HEK293 (cell line): ENCODE measurements around the gene PDIA6.

Source experiments
- ZBTB1 ChIP-seq: fragments of 450-650 bp; formaldehyde crosslinking; IDR thresholded peaks from 2 replicates; pipeline ENCODE4 v1.5.1; 2016; ENCODE audit warnings: missing biosample characterization, missing genetic modification characterization
- ZNF23 ChIP-seq: fragments of 450-650 bp; formaldehyde crosslinking; IDR thresholded peaks from 2 replicates; pipeline ENCODE4 v1.5.1; 2016; ENCODE audit warnings: missing biosample characterization, missing genetic modification characterization, borderline replicate concordance
- ZNF596 ChIP-seq: fragments of 450-650 bp; IDR thresholded peaks from 2 replicates; pipeline ENCODE4 v1.5.0; 2018; ENCODE audit warnings: missing biosample characterization, mild to moderate bottlenecking, missing genetic modification characterization, moderate library complexity
- ZNF707 ChIP-seq: fragments of 450-650 bp; formaldehyde crosslinking; IDR thresholded peaks from 2 replicates; pipeline ENCODE4 v1.5.1; 2016; ENCODE audit warnings: missing biosample characterization, missing genetic modification characterization
- TF ChIP-seq, protein P1 (sequence below): fragments of 450-650 bp; formaldehyde crosslinking; IDR thresholded peaks from 2 replicates; pipeline ENCODE4 v1.5.1; 2016; ENCODE audit warnings: missing biosample characterization, missing genetic modification characterization
- TF ChIP-seq, protein P2 (sequence below): fragments of 450-650 bp; formaldehyde crosslinking; IDR thresholded peaks from 2 replicates; pipeline ENCODE4 v1.5.1; 2016; ENCODE audit warnings: missing biosample characterization, missing genetic modification characterization

DNA sequence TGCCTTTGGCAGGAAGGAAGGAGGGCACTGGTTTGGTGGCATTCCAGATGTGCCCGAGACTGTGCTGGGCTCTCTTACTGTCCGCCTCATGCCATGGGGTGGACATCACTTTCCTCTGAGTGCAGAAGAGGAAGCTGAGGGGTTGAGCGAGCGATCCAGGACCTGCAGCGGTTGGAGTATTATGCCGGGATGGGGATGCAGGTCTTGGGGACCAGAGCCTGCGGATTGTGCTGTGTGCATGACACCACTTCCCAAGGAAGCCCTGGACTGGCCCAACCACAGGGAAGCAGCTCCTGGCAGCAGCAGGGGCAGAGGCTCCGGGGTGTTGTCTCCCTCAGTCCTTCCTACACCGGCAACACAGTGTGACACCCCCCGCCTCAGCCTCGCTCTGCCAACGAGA is 46.7 kb downstream of the PDIA6 start:
- TF ChIP-seq, protein P1, sequence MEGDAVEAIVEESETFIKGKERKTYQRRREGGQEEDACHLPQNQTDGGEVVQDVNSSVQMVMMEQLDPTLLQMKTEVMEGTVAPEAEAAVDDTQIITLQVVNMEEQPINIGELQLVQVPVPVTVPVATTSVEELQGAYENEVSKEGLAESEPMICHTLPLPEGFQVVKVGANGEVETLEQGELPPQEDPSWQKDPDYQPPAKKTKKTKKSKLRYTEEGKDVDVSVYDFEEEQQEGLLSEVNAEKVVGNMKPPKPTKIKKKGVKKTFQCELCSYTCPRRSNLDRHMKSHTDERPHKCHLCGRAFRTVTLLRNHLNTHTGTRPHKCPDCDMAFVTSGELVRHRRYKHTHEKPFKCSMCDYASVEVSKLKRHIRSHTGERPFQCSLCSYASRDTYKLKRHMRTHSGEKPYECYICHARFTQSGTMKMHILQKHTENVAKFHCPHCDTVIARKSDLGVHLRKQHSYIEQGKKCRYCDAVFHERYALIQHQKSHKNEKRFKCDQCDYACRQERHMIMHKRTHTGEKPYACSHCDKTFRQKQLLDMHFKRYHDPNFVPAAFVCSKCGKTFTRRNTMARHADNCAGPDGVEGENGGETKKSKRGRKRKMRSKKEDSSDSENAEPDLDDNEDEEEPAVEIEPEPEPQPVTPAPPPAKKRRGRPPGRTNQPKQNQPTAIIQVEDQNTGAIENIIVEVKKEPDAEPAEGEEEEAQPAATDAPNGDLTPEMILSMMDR (tag by site-specific recombination) = no peak
- TF ChIP-seq ZNF23 (tag by site-specific recombination) (no peak), ZNF596 (tag by site-specific recombination) (no peak), ZBTB1 (tag by site-specific recombination) (no peak), ZNF707 (tag by site-specific recombination) (no peak)
- TF ChIP-seq, protein P2, sequence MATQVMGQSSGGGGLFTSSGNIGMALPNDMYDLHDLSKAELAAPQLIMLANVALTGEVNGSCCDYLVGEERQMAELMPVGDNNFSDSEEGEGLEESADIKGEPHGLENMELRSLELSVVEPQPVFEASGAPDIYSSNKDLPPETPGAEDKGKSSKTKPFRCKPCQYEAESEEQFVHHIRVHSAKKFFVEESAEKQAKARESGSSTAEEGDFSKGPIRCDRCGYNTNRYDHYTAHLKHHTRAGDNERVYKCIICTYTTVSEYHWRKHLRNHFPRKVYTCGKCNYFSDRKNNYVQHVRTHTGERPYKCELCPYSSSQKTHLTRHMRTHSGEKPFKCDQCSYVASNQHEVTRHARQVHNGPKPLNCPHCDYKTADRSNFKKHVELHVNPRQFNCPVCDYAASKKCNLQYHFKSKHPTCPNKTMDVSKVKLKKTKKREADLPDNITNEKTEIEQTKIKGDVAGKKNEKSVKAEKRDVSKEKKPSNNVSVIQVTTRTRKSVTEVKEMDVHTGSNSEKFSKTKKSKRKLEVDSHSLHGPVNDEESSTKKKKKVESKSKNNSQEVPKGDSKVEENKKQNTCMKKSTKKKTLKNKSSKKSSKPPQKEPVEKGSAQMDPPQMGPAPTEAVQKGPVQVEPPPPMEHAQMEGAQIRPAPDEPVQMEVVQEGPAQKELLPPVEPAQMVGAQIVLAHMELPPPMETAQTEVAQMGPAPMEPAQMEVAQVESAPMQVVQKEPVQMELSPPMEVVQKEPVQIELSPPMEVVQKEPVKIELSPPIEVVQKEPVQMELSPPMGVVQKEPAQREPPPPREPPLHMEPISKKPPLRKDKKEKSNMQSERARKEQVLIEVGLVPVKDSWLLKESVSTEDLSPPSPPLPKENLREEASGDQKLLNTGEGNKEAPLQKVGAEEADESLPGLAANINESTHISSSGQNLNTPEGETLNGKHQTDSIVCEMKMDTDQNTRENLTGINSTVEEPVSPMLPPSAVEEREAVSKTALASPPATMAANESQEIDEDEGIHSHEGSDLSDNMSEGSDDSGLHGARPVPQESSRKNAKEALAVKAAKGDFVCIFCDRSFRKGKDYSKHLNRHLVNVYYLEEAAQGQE (tag by site-specific recombination) = no peak
